HG03108 (cell line): ENCODE data around the gene HBS1L.
"Not testable (repeated sequence)": the region's sequence is repeated elsewhere in the genome, so short reads cannot be mapped to it uniquely, and the experiment has no call there.

ENCODE experiments used
- ATAC-seq: cut with Tn5 transposase; IDR thresholded peaks from one replicate; pipeline ENCODE4 v1.9.1; 2021; ENCODE audit warnings: moderate library complexity; ENCODE audit not compliant: unreplicated experiment

HBS1L gene

DNA sequence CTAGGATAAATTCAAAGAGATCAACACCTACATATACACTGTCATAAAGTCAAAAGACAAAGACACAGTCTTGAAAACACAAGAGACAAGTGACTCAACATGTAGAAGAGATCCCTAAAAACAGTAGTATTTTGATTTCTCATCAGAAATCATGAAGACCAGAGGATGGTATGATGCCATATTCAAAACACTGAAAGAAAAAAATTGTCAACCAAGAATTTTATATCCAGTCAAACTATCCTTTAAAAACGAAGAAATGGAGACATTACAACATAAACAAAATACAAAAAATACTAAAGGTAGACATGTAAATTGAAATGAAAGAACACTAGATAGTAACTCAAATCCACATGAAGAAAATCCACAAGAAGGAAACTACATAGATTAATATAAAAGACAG, 27.3 kb upstream of the HBS1L start:
- ATAC-seq: no peak

DNA sequence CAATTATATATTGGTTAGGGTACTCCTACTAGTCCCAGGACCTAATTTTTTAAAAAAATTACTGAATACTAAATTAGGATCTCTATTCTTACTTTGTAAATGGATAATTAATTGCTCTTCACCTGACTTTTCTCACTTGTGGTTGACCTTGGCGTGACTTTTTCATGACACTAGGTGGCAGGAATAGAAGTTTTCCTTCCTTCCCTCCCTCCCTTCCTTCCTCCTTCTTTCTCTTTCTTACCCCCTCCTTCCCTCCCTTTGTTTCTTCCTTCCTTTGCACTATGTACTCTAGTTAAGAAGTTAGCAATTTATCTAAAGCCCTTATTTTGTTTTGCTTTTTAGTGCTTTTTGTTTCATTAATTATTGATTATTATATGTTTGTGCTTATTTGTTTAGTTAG, 20.4 kb upstream of the HBS1L start:
- ATAC-seq: no peak

DNA sequence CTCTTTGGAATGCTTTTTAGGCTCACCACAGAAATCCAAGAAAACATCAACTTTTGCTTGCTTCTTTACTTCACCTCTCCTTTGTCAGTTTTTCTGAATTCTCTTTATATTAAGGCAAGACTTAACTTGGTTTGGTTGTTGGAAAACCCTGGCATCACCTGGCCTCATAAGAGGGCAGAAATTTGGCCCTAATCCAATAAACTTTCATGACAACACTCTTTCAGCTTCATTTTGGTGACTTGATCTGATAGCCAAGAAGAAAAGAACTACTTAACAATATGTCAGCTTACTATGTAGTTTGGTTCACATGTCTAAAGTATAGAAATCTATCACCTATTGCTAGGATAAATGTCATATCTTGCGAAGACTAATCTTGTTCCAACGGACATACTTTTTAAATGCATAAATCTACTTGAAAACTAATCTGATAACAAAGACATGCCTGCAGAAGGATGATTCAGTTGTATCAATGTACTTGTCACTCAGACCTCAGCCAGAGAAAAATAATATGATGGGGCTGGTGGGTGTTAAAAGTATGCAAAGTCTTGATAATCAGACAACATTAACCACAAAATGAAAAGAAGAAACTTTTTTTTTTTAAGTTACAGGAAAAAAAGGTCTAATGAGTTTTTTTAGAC, 19.3 kb upstream of the HBS1L start:
- ATAC-seq: no peak

DNA sequence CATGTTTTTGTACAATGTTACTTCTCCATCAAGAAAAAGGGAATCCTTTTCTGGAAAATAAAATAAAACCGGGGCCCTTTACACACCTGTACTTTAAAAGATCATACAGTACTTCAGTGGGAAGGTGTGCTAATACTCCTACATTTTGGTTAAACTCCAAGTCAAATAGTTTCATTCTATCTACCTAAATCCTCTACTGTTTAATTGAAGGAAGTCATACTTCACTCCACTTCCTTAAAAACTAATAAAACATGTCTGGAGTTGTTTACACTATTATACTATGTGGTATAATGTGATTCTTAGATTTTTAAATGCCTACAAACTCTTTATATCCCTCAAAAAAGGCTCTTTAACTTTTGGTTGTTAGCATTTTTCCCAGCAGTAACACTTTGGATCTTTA, 18.6 kb upstream of the HBS1L start:
- no peak for ATAC-seq

DNA sequence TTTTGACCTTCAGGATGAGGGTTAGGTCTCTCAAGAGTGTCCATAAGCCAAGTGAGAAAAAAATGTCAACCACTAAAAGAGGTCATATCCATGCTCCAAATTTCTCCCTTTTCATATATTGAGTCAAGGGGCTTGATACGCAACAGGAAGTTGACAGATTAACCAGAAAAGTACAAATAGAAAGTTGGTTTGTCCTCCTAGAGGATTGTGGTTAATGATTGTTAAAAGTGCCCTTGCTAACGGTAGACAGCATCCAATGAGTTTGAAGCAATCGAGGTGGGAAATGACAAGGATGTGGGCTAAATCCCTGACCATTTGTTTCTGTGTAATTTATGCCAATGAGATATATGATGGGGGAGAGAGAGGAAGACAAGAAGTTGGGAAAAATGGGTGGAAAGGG, 18.1 kb upstream of the HBS1L start:
- no peak for ATAC-seq

DNA sequence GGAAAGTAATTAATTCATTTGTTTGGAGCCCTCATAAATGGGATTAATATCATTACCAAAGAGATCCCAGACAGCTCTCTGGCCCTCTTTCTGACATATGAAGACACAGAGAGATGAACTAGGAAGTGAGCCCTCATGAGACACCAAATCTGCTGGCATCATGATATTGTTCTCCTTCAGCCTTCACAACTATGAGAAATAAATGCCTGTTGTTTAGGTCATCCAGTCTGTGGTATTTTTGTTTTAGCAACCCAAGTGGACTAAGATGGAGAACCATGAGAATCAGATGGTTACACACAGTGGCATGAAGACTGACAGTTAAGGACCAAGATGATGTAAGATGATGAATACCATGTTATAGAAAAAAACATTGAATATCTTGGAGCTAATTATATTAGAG, 16.9 kb upstream of the HBS1L start:
- no peak for ATAC-seq

- no peak for ATAC-seq
Measured at GRCh38 chr6:135067911-135068310, 13.3 kb upstream of the HBS1L start.

DNA sequence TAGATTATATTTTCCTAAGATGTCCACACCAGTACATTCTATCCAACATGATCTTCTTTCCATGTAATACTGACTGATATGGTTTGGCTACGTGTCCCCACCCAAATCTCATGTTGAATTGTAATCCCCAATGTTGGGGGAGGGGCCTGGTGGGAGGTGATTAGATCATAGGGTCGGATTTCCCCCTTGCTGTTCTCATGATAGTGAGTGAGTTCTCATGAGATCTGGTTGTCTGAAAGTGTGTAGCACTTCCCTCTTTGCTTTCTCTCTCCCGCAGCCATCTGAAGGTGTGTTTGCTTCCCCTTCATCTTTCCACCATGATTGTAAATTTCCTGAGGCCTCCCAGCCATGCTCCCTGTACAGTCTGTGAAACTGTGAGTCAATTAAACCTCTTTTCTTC, 12.2 kb upstream of the HBS1L start:
- no peak for ATAC-seq

DNA sequence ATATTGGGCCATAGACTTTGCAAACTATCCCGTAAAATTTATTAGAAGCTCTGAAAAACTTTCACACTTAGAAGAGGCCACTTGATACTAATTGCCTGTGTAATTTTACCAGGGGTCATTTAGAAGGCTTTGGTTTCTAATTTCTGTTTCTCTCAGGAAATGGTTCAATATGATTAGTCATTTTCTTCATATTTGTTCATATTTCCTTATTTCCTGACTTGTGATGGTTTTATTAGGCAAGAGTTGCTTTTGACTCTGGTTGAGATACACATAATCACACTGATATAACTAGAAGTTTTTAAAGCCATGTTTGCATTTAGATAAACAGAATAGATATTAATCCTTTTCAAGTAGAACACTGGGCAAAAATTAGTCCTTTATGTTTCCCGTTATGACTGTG, 11.8 kb upstream of the HBS1L start:
- no peak for ATAC-seq

DNA sequence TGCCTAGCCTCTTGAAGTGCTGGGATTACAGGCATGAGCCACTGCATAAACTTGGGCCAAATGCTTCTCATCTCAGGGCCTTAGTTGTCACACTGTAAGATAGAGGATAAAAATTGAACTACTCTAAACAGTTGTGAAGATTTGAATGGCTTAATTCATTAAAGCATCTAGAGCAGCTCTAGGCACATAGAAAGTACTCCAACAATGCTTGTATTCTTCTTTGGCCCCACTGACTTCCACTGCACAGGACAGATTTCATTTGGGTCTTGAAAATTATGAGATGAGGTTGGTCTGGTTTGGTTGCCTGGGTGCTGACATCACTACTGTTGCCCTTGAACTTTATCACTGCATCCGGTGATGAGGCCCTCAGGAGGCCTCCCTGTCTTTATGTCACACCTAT, 10.0 kb upstream of the HBS1L start:
- ATAC-seq: no peak

DNA sequence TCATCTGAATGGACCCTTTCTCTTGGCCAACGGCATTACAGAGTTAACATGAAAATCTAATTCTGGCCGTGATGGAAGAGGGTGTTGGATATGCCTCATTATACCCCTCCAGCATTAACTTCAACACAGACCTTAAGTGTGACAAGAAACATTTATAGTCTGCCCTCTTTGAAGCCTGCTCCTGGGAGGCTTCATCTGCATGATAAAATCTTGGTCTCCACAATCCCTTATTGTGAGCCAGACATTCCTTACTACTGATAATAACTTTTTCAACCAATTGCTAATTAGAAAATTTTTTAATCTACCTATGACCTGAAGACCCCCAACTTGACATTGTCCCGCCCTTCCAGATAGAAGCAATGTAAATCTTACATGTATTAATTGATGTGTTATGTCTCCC, 9.3 kb upstream of the HBS1L start:
- no peak for ATAC-seq

DNA sequence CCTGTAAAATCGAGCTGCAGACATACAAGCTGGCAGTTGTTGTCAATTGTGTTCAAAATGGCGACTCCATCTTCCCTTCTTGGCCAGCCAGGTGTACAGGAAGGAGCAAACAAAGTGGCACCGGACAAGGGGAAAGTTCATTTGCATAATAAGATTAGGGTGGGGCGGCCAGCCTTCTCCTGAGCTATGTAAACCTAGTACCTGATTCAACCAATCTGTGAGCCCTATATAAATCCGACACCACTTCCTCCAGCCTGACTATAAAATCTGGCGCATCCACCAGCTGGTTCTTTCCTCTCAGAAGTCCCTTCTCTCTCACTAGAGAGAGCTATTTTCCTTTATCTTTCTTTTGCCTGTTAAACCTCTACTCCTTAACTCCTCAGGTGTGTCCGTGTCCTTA, 8.1 kb upstream of the HBS1L start:
- no peak for ATAC-seq

GRCh38 chr6:135060076-135060475, 5.5 kb upstream of the HBS1L start:
- ATAC-seq: no peak

DNA sequence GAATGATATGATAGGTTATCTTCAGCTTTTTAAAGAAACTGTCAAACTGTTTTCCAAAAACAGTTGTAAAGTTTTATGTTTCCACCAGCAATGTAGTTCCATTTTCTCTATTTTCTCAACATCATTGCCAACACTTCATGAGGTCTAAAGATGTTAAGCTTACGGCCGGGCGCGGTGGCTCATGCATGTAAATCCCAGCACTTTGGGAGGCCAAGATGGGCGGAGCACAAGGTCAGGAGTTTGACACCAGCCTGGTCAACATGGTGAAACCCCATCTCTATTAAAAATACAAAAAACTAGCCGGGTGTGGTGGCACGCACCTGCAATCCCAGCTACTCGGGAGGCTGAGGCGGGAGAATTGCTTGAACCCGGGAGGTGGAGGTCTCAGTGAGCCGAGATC, 3.7 kb upstream of the HBS1L start:
- not testable (repeated sequence) for ATAC-seq

- no peak for ATAC-seq
Measured at GRCh38 chr6:135056632-135057031, 2.0 kb upstream of the HBS1L start.

DNA sequence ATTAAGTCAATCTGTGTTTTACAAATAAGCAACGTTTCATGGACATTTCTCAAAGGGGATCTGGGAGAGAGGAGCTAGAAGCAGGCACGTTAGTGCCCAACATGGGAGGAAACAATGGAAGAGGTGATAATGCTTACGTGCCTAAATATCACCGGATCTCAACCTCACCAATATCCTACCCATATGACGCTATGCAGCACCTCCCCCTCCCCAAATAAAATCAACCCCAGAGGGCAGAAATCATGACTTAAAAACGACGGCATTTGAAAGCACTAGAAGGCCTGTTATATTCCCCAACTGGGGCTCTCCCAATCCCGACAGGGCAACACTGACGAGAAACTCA, 425 bp downstream of the HBS1L start:
- ATAC-seq: no peak

DNA sequence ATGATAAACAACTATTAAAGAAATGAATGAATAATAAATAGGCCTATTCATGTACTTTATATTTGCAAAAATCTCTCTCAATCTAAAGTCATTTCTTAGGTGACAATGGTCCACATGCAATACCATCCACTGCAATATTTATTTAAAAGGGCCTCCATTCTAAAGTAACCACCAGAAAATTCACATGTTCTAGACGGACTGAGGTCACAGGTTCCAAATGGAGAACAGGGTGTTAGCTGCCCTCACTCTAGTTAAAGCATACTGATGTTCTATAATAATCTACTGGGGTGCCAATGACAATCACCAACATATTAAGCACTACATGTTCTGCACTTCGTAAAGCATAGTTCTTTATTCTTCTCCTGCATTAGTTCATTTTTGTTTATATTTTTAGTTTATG, 1.2 kb downstream of the HBS1L start:
- ATAC-seq: no peak

- no peak for ATAC-seq
Measured at GRCh38 chr6:135052939-135053338, 1.7 kb downstream of the HBS1L start.

- no peak for ATAC-seq
Measured at GRCh38 chr6:135048915-135049314, 5.7 kb downstream of the HBS1L start.

DNA sequence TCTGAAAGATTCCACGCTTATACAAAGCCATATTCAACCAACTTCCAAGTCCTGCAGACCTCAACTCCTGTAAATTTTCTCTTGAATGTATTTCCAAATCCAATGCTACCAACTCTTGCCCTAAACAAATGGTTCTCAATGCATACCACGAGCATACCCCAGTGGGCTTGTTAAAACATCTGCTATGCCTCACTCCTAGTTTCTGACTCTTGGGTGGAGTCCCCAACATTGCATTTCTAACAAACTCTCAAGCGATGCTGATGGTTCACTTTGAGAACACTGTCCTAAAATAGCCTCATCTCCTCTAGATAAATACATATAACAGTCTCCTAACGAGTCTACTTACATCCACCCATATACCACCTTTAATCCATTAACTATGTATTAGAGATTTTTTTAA, 7.3 kb downstream of the HBS1L start:
- no peak for ATAC-seq

GRCh38 chr6:135046912-135047311, 7.7 kb downstream of the HBS1L start:
- ATAC-seq: no peak

DNA sequence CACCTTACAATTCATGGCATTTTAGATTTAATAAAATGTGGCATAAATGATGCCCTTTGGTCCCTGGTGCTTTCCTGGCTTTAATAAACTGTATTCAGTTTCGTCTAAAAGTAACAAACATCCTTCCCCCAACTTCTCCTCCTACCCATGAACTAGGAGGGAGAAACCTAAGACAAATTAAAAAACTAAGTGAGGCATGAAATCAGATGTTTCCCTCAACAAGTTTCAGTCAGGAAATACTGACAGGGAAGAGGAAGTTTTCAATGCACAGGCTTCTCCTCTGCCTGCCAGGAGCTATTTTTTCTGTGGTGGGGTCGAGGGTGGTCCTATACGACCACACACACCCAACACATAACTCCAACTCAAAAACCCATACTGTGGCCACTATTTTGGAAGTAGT, 10.0 kb downstream of the HBS1L start:
- no peak for ATAC-seq

DNA sequence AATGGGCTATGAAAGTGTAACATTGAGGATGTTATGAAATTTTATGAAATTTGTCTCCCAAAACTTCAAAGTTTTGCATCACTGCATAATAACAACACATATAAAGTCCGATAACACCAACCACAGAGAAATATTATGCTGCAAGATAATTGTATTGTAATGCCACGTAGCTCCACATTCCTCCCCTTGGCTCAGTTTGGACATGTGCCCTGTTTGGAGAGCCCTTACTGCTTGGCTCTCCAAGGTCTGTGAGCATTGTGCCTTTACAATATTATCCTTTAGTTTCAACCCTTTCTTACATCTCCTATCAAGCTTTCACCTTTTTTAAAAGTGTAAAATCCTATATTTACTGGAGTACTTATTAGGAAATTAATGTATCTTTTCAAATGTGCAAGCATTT, 10.8 kb downstream of the HBS1L start:
- ATAC-seq: no peak

GRCh38 chr6:135043364-135043763, 11.3 kb downstream of the HBS1L start:
- no peak for ATAC-seq
